Measurements from ENCODE around the gene ATP5F1D. TPM values are rescaled to one million over a fixed set of nuclear protein-coding genes. Genes with fewer than 3 reads are reported as not detected.

Gene ATP5F1D
- total and polyA plus RNA-seq, 2 of the 13 experiments (the other 11 are each of a cell fraction or from before 2014, with no cell fraction given), result 39.4 to 78.7 TPM

DNA sequence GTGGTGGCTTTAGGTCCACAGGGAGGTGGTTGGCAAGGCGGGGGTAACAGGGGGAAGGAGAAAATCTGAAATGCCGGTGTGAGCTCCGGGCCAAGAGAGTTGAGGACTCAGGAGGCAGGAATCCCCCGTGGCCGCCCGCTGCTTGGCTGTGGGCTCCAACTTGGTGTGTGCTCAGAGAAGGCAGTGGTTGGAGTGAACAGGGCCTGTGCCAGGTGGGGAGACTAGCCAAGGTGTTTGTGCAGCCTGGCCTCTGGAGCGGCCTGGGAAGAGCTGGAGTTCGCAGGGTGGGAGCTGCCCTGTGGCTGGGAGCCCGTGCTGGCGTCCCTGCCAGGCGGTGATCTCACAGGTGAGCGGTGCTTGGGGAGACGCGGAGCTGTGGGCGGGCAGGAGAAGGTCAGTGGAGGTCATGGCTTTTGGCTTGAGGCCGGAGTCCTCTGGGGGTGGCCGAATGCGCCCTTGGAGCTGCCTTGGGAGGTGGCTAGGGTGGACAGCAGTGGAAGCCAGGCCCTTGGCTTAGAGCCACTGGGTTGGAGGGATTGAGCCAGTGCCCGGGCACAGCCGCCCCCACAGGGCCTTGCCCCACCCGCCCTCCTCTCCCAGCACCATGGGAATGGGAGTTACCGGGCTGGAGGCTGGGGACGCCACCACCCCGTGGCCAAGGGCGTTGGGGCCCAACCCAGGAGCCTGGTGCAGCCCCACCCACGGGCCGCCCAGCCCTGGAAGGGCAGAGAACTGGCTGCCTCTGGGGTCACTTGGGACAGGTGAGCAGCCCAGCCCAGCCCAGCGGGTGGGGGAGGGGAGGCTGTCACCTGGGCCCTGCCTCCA, 20.5 kb downstream of the ATP5F1D start (continued):
- peak; percentile 28; the same call in 1 of the 2 replicates for TF ChIP-seq MYC (CRISPR knock-in tag; IDR thresholded peaks at IDR 0.05; ENCODE audit: borderline replicate concordance)
- no peak for TF ChIP-seq ZNF589 (CRISPR knock-in tag; conservative IDR thresholded peaks at IDR 0.05)
- TF ChIP-seq ZNF441 (CRISPR knock-in tag; IDR thresholded peaks at IDR 0.05; ENCODE audit: borderline replicate concordance), result no peak
- no peak for TF ChIP-seq GTF3A (CRISPR knock-in tag; conservative IDR thresholded peaks at IDR 0.05)
- TF ChIP-seq KLF13 (CRISPR knock-in tag; IDR thresholded peaks at IDR 0.05), result no peak
- no peak for TF ChIP-seq ZNF20 (CRISPR knock-in tag; IDR thresholded peaks at IDR 0.05)
- TF ChIP-seq MEIS2 (CRISPR knock-in tag; IDR thresholded peaks at IDR 0.05), result no peak
- TF ChIP-seq ZNF160 (CRISPR knock-in tag; IDR thresholded peaks at IDR 0.05), result no peak
- no peak for TF ChIP-seq TRIM22 (IDR thresholded peaks at IDR 0.05)
- TF ChIP-seq ZNF460 (CRISPR knock-in tag; IDR thresholded peaks at IDR 0.05; ENCODE audit: borderline replicate concordance), result no peak
- no peak for TF ChIP-seq ZFP37 (CRISPR knock-in tag; IDR thresholded peaks at IDR 0.05; ENCODE audit: borderline replicate concordance)
- TF ChIP-seq AFF4 (CRISPR knock-in tag; IDR thresholded peaks at IDR 0.05), result no peak
- TF ChIP-seq HNRNPK (IDR thresholded peaks at IDR 0.05; ENCODE audit: low read depth, low read length, poor library complexity, severe bottlenecking), result peak; percentile 21
- peak; percentile 89 for TF ChIP-seq RXRA (CRISPR knock-in tag; IDR thresholded peaks at IDR 0.05)
- 0 out of 2 replicates have a peak, but pooled peaks have one; percentile 35 for TF ChIP-seq ARHGAP35 (CRISPR knock-in tag; IDR thresholded peaks at IDR 0.05; ENCODE audit: borderline replicate concordance)
- TF ChIP-seq ZNF530 (CRISPR knock-in tag; IDR thresholded peaks at IDR 0.05; ENCODE audit: low read depth), result no peak
- TF ChIP-seq NCOA1 (CRISPR knock-in tag; IDR thresholded peaks at IDR 0.05), result no peak
- no peak for TF ChIP-seq ZNF737 (CRISPR knock-in tag; IDR thresholded peaks at IDR 0.05; ENCODE audit: borderline replicate concordance)
- TF ChIP-seq, protein P1, sequence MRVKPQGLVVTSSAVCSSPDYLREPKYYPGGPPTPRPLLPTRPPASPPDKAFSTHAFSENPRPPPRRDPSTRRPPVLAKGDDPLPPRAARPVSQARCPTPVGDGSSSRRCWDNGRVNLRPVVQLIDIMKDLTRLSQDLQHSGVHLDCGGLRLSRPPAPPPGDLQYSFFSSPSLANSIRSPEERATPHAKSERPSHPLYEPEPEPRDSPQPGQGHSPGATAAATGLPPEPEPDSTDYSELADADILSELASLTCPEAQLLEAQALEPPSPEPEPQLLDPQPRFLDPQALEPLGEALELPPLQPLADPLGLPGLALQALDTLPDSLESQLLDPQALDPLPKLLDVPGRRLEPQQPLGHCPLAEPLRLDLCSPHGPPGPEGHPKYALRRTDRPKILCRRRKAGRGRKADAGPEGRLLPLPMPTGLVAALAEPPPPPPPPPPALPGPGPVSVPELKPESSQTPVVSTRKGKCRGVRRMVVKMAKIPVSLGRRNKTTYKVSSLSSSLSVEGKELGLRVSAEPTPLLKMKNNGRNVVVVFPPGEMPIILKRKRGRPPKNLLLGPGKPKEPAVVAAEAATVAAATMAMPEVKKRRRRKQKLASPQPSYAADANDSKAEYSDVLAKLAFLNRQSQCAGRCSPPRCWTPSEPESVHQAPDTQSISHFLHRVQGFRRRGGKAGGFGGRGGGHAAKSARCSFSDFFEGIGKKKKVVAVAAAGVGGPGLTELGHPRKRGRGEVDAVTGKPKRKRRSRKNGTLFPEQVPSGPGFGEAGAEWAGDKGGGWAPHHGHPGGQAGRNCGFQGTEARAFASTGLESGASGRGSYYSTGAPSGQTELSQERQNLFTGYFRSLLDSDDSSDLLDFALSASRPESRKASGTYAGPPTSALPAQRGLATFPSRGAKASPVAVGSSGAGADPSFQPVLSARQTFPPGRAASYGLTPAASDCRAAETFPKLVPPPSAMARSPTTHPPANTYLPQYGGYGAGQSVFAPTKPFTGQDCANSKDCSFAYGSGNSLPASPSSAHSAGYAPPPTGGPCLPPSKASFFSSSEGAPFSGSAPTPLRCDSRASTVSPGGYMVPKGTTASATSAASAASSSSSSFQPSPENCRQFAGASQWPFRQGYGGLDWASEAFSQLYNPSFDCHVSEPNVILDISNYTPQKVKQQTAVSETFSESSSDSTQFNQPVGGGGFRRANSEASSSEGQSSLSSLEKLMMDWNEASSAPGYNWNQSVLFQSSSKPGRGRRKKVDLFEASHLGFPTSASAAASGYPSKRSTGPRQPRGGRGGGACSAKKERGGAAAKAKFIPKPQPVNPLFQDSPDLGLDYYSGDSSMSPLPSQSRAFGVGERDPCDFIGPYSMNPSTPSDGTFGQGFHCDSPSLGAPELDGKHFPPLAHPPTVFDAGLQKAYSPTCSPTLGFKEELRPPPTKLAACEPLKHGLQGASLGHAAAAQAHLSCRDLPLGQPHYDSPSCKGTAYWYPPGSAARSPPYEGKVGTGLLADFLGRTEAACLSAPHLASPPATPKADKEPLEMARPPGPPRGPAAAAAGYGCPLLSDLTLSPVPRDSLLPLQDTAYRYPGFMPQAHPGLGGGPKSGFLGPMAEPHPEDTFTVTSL (CRISPR knock-in tag; IDR thresholded peaks at IDR 0.05; ENCODE audit: borderline replicate concordance), result no peak

Data from HepG2 (cell line).